K562 (cell line): ENCODE measurements around the gene ARIH1. TPM values are rescaled to one million over a fixed set of nuclear protein-coding genes. Genes with fewer than 3 reads are reported as not detected.

Experiments
- CHAMP1 ChIP-seq: fragments of 450-650 bp; IDR thresholded peaks from 2 replicates; pipeline ENCODE4 v1.6.1; 2016; ENCODE audit warnings: mild to moderate bottlenecking
- EHMT2 ChIP-seq: fragments of 450-650 bp; IDR thresholded peaks from 2 replicates; pipeline ENCODE4 v1.6.1; 2018; ENCODE audit warnings: antibody characterized with exemption
- HBP1 ChIP-seq: fragments of 450-650 bp; formaldehyde crosslinking; IDR thresholded peaks from 2 replicates; pipeline ENCODE4 v1.4.0; 2022; ENCODE audit warnings: missing genetic modification characterization
- LEF1 ChIP-seq: fragments of 450-650 bp; IDR thresholded peaks from 2 replicates; pipeline ENCODE4 v1.6.1; 2016; ENCODE audit warnings: mild to moderate bottlenecking
- PHB ChIP-seq: fragments of 250-450 bp; sonication (Bioruptor Pico); IDR thresholded peaks from 2 replicates; pipeline ENCODE4 v1.5.0; 2021
- PTTG1 ChIP-seq: fragments of 450-650 bp; IDR thresholded peaks from 2 replicates; pipeline ENCODE4 v1.6.1; 2016; ENCODE audit warnings: low read depth, mild to moderate bottlenecking, missing genetic modification characterization, missing compliant biosample characterization
- ZBTB2 ChIP-seq: fragments of 450-650 bp; IDR thresholded peaks from 2 replicates; pipeline ENCODE4 v1.6.1; 2016; ENCODE audit warnings: antibody characterized with exemption
- ZFP36 ChIP-seq: fragments of 150-350 bp; IDR thresholded peaks from 2 replicates; pipeline ENCODE4 v1.6.1; 2018; ENCODE audit warnings: low read length, low read depth; ENCODE audit not compliant: partially characterized antibody
- ZMIZ1 ChIP-seq, 2 experiments: fragments of 150-350 bp in 1 of 2; IDR thresholded peaks; 2 replicates each; pipeline ENCODE4 v1.6.1; 2012 to 2016; ENCODE audit warnings: low read depth in 2 of 2, low read length in 2 of 2, mild to moderate bottlenecking in 1 of 2, moderate library complexity in 1 of 2
- ZNF263 ChIP-seq: sonication (generic); formaldehyde crosslinking; IDR thresholded peaks from 2 replicates; pipeline ENCODE4 v1.8.0; 2022; ENCODE audit warnings: mild to moderate bottlenecking, missing genetic modification reagents, borderline replicate concordance
- ZNF609 ChIP-seq: sonication (generic); formaldehyde crosslinking; IDR thresholded peaks from 2 replicates; pipeline ENCODE4 v1.8.1; 2023; ENCODE audit warnings: missing genetic modification reagents, mild to moderate bottlenecking, borderline replicate concordance
- ZNF785 ChIP-seq: fragments of 250-450 bp; sonication (Bioruptor Pico); IDR thresholded peaks from 2 replicates; pipeline ENCODE4 v1.4.0; 2020; ENCODE audit warnings: mild to moderate bottlenecking
- polyA plus RNA-seq, 8 experiments: library from polyadenylated mRNA; depleted of rRNA in 4 of 8; stranded (reverse) in 5 of 8; unstranded in 3 of 8; fragments of >200 nt; fragmentation: Nextera tagmentation in 2 of 8; fragmentation: Illumina TruSeq in 1 of 8; extraction: Ambion mirVana in 2 of 8; extraction: Trizol in 1 of 8; gene quantifications; 2 replicates each; pipeline versions ENCODE4 v1.2.1 to v1.2.3, GENCODE V29; 2011 to 2014; ENCODE audit warnings: inconsistent platforms in 1 of 8, missing spikeins in 1 of 8
- total RNA-seq, 7 experiments: library from RNA; depleted of rRNA in 6 of 7; stranded (reverse); fragments of >200 nt in 6 of 7; fragmentation: Illumina TruSeq in 2 of 7; extraction: Trizol in 2 of 7; gene quantifications; 2 replicates each; pipeline versions ENCODE4 v1.2.1 to v1.2.3, GENCODE V29; 2011 to 2021; ENCODE audit warnings: low replicate concordance in 1 of 7

The ARIH1 gene
- total and polyA plus RNA-seq, 9 of the 15 experiments (the other 6 are each of a cell fraction or from before 2014, with no cell fraction given), result 17.7 to 125 (median 31.4) TPM

- no peak for TF ChIP-seq ZMIZ1 (IDR thresholded peaks at IDR 0.05; ENCODE audit: low read depth in 2 of 2, low read length in 2 of 2)
- TF ChIP-seq PHB (CRISPR knock-in tag), result no peak
- no peak for TF ChIP-seq ZBTB2
- peak; percentile 48; the same call in 1 of the 2 replicates for TF ChIP-seq ZNF609 (CRISPR knock-in tag)
- no peak for TF ChIP-seq ZFP36
- no peak for TF ChIP-seq LEF1
- TF ChIP-seq HBP1 (CRISPR knock-in tag), result no peak
- no peak for TF ChIP-seq EHMT2
- no peak for TF ChIP-seq ZNF785 (CRISPR knock-in tag)
- peak; percentile 5; the same call in 1 of the 2 replicates for TF ChIP-seq ZNF263 (CRISPR knock-in tag)
- TF ChIP-seq CHAMP1, result no peak
- no peak for TF ChIP-seq PTTG1
These were observed 940 bp downstream of the ARIH1 start (continued) for GRCh38 chr15:72474912-72475628.
